HepG2 (cell line): ENCODE data around the gene ESYT1. TPM values are rescaled to one million over a fixed set of nuclear protein-coding genes. Genes with fewer than 3 reads are reported as not detected.
A peak's percentile ranks its signal among the peaks of the same experiment; 100 is the strongest.

Experiments
- ASH2L ChIP-seq: fragments of 300-600, 200-600 bp; sonication (generic); IDR thresholded peaks from 2 replicates; pipeline ENCODE4 v1.7.0; 2017; ENCODE audit warnings: low read depth, mild to moderate bottlenecking, moderate library complexity, mixed read lengths, low read length; ENCODE audit not compliant: insufficient read length
- KDM4B ChIP-seq: sonication (generic); formaldehyde crosslinking; IDR thresholded peaks from 2 replicates; pipeline ENCODE4 v1.4.0; 2020; ENCODE audit warnings: missing genetic modification reagents
- KMT2A ChIP-seq: sonication (generic); formaldehyde crosslinking; IDR thresholded peaks from 2 replicates; pipeline ENCODE4 v1.4.0; 2020; ENCODE audit warnings: missing genetic modification reagents
- NCOA5 ChIP-seq: sonication (generic); formaldehyde crosslinking; IDR thresholded peaks from 2 replicates; pipeline ENCODE4 v1.4.0; 2020; ENCODE audit warnings: missing genetic modification reagents
- PLRG1 ChIP-seq: fragments of 450-650 bp; conservative IDR thresholded peaks from 2 replicates; pipeline ENCODE4 v1.6.1; 2016
- SATB2 ChIP-seq: sonication (generic); formaldehyde crosslinking; IDR thresholded peaks from 2 replicates; pipeline ENCODE4 v1.5.0; 2020; ENCODE audit warnings: missing genetic modification reagents
- TCF7L2 ChIP-seq: IDR thresholded peaks from 2 replicates; pipeline ENCODE4 v1.6.1; 2011; ENCODE audit warnings: mild to moderate bottlenecking, low read depth, low read length, moderate library complexity
- ZC3H4 ChIP-seq: sonication (generic); formaldehyde crosslinking; IDR thresholded peaks from 2 replicates; pipeline ENCODE4 v1.4.0; 2020; ENCODE audit warnings: missing genetic modification reagents, borderline replicate concordance
- ZNF138 ChIP-seq: sonication (generic); formaldehyde crosslinking; IDR thresholded peaks from 2 replicates; pipeline ENCODE4 v1.5.0; 2020; ENCODE audit warnings: mild to moderate bottlenecking, low read depth, missing genetic modification reagents
- ZNF292 ChIP-seq: sonication (generic); formaldehyde crosslinking; IDR thresholded peaks from 2 replicates; pipeline ENCODE4 v1.8.1; 2022; ENCODE audit warnings: mild to moderate bottlenecking, low read depth, missing genetic modification reagents, borderline replicate concordance
- ZNF496 ChIP-seq: sonication (generic); formaldehyde crosslinking; IDR thresholded peaks from 2 replicates; pipeline ENCODE4 v1.8.1; 2023; ENCODE audit warnings: mild to moderate bottlenecking, moderate library complexity, missing genetic modification reagents; ENCODE audit not compliant: insufficient replicate concordance
- ZNF660 ChIP-seq: sonication (generic); formaldehyde crosslinking; IDR thresholded peaks from 2 replicates; pipeline ENCODE4 v1.5.1; 2020; ENCODE audit warnings: mild to moderate bottlenecking, low read depth, missing genetic modification reagents, borderline replicate concordance
- ZNF83 ChIP-seq: sonication (generic); formaldehyde crosslinking; IDR thresholded peaks from 2 replicates; pipeline ENCODE4 v1.4.0; 2020; ENCODE audit warnings: missing genetic modification reagents, mild to moderate bottlenecking, borderline replicate concordance
- polyA plus RNA-seq, 8 experiments: library from polyadenylated mRNA; depleted of rRNA in 3 of 8; stranded (reverse) in 7 of 8; unstranded in 1 of 8; fragments of >200 nt; fragmentation: Illumina TruSeq in 4 of 8; extraction: Trizol in 4 of 8; gene quantifications; 2 replicates each; pipeline versions ENCODE4 v1.2.1 to v1.2.3, GENCODE V29; 2011 to 2016; ENCODE audit warnings: low read depth in 4 of 8, missing spikeins in 1 of 8, mixed read lengths in 1 of 8; ENCODE audit not compliant: insufficient read depth in 1 of 8
- total RNA-seq, 5 experiments: library from RNA; depleted of rRNA; stranded (reverse); fragments of >200 nt; fragmentation: Illumina TruSeq; extraction: Trizol; gene quantifications; 2 replicates each; pipeline ENCODE4 v1.2.3, GENCODE V29; 2016; ENCODE audit warnings: low read depth in 1 of 5
- TF ChIP-seq, protein P1 (sequence below): sonication (generic); formaldehyde crosslinking; IDR thresholded peaks from 2 replicates; pipeline ENCODE4 v1.9.0; 2021; ENCODE audit warnings: mild to moderate bottlenecking, missing genetic modification reagents
- TF ChIP-seq, protein P2 (sequence below): sonication (generic); formaldehyde crosslinking; IDR thresholded peaks from 2 replicates; pipeline ENCODE4 v1.5.0; 2020; ENCODE audit warnings: mild to moderate bottlenecking, missing genetic modification reagents, moderate library complexity
- TF ChIP-seq, protein P3 (sequence below): sonication (generic); formaldehyde crosslinking; IDR thresholded peaks from 2 replicates; pipeline ENCODE4 v1.5.0; 2020; ENCODE audit warnings: missing genetic modification reagents, mild to moderate bottlenecking, borderline replicate concordance
- TF ChIP-seq, protein P4 (sequence below): IDR thresholded peaks from 2 replicates; pipeline ENCODE4 v1.6.1; 2012; ENCODE audit warnings: low read depth, low read length, improper control_type of control experiment

ESYT1 gene
- total and polyA plus RNA-seq, 2 of the 13 experiments (the other 11 are each of a cell fraction or from before 2014, with no cell fraction given), result 66.9 to 71.0 TPM

DNA sequence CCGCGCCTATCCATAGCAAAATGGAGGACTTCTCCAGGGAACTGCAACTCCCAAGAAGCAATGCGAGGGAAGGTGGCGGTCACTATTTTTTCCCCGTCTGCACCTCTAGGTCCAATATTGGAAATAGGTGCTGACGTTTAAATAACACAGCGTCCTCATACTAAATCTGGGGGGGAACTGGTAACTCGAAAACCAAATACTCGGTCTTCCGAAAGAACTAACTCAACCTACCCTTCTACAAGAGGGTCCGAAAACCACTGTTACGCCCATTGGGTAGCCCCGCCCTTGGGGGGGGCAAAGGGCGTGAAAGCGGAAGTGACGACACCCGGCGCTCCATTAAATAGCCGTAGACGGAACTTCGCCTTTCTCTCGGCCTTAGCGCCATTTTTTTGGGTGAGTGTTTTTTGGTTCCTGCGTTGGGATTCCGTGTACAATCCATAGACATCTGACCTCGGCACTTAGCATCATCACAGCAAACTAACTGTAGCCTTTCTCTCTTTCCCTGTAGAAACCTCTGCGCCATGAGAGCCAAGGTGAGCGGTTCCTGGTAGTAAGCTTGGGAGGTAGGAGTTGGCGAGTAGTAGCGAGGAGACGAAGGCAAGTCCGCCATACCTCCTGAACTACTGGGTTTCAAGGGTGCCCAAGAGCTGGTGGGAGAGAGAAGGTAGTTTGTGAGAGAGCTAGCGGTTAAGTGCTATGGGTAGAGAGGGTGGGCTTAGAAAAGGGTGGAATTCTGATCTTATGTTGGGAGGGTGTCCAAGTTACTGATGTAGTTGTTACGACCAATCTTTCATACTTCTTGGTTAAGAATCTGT is 11.6 kb upstream of the ESYT1 start, which contains the start of gene RPL41 (continued):
- 0 out of 2 replicates have a peak, but pooled peaks have one; percentile 66 for TF ChIP-seq ZNF138 (CRISPR knock-in tag)
- TF ChIP-seq, protein P1, sequence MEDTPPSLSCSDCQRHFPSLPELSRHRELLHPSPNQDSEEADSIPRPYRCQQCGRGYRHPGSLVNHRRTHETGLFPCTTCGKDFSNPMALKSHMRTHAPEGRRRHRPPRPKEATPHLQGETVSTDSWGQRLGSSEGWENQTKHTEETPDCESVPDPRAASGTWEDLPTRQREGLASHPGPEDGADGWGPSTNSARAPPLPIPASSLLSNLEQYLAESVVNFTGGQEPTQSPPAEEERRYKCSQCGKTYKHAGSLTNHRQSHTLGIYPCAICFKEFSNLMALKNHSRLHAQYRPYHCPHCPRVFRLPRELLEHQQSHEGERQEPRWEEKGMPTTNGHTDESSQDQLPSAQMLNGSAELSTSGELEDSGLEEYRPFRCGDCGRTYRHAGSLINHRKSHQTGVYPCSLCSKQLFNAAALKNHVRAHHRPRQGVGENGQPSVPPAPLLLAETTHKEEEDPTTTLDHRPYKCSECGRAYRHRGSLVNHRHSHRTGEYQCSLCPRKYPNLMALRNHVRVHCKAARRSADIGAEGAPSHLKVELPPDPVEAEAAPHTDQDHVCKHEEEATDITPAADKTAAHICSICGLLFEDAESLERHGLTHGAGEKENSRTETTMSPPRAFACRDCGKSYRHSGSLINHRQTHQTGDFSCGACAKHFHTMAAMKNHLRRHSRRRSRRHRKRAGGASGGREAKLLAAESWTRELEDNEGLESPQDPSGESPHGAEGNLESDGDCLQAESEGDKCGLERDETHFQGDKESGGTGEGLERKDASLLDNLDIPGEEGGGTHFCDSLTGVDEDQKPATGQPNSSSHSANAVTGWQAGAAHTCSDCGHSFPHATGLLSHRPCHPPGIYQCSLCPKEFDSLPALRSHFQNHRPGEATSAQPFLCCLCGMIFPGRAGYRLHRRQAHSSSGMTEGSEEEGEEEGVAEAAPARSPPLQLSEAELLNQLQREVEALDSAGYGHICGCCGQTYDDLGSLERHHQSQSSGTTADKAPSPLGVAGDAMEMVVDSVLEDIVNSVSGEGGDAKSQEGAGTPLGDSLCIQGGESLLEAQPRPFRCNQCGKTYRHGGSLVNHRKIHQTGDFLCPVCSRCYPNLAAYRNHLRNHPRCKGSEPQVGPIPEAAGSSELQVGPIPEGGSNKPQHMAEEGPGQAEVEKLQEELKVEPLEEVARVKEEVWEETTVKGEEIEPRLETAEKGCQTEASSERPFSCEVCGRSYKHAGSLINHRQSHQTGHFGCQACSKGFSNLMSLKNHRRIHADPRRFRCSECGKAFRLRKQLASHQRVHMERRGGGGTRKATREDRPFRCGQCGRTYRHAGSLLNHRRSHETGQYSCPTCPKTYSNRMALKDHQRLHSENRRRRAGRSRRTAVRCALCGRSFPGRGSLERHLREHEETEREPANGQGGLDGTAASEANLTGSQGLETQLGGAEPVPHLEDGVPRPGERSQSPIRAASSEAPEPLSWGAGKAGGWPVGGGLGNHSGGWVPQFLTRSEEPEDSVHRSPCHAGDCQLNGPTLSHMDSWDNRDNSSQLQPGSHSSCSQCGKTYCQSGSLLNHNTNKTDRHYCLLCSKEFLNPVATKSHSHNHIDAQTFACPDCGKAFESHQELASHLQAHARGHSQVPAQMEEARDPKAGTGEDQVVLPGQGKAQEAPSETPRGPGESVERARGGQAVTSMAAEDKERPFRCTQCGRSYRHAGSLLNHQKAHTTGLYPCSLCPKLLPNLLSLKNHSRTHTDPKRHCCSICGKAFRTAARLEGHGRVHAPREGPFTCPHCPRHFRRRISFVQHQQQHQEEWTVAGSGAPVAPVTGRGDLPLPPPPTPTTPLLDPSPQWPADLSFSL, result no peak; the same call in 1 of the 2 replicates
- no peak for TF ChIP-seq ZNF292
- no peak for TF ChIP-seq NCOA5 (CRISPR knock-in tag)
- TF ChIP-seq, protein P2, sequence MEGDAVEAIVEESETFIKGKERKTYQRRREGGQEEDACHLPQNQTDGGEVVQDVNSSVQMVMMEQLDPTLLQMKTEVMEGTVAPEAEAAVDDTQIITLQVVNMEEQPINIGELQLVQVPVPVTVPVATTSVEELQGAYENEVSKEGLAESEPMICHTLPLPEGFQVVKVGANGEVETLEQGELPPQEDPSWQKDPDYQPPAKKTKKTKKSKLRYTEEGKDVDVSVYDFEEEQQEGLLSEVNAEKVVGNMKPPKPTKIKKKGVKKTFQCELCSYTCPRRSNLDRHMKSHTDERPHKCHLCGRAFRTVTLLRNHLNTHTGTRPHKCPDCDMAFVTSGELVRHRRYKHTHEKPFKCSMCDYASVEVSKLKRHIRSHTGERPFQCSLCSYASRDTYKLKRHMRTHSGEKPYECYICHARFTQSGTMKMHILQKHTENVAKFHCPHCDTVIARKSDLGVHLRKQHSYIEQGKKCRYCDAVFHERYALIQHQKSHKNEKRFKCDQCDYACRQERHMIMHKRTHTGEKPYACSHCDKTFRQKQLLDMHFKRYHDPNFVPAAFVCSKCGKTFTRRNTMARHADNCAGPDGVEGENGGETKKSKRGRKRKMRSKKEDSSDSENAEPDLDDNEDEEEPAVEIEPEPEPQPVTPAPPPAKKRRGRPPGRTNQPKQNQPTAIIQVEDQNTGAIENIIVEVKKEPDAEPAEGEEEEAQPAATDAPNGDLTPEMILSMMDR (CRISPR knock-in tag), result peak; percentile 17; the same call in 1 of the 2 replicates
- TF ChIP-seq KMT2A (CRISPR knock-in tag), result peak; percentile 37; the same call in 1 of the 2 replicates
- 0 out of 2 replicates have a peak, but pooled peaks have one; percentile 54 for TF ChIP-seq KDM4B (CRISPR knock-in tag)
- TF ChIP-seq ZNF83 (CRISPR knock-in tag), result no peak
- peak; percentile 83 for TF ChIP-seq ASH2L
- no peak for TF ChIP-seq SATB2 (CRISPR knock-in tag)
- TF ChIP-seq ZNF660 (CRISPR knock-in tag), result no peak
- peak; percentile 74; the same call in 1 of the 2 replicates for TF ChIP-seq ZC3H4 (CRISPR knock-in tag)
- TF ChIP-seq, protein P3, sequence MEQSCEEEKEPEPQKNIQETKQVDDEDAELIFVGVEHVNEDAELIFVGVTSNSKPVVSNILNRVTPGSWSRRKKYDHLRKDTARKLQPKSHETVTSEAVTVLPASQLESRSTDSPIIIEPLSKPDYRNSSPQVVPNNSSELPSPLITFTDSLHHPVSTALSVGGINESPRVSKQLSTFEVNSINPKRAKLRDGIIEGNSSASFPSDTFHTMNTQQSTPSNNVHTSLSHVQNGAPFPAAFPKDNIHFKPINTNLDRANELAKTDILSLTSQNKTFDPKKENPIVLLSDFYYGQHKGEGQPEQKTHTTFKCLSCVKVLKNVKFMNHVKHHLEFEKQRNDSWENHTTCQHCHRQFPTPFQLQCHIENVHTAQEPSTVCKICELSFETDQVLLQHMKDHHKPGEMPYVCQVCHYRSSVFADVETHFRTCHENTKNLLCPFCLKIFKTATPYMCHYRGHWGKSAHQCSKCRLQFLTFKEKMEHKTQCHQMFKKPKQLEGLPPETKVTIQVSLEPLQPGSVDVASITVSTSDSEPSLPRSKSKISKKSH, result no peak
- TF ChIP-seq PLRG1, result no peak
- no peak for TF ChIP-seq ZNF496 (CRISPR knock-in tag)
- TF ChIP-seq, protein P4, sequence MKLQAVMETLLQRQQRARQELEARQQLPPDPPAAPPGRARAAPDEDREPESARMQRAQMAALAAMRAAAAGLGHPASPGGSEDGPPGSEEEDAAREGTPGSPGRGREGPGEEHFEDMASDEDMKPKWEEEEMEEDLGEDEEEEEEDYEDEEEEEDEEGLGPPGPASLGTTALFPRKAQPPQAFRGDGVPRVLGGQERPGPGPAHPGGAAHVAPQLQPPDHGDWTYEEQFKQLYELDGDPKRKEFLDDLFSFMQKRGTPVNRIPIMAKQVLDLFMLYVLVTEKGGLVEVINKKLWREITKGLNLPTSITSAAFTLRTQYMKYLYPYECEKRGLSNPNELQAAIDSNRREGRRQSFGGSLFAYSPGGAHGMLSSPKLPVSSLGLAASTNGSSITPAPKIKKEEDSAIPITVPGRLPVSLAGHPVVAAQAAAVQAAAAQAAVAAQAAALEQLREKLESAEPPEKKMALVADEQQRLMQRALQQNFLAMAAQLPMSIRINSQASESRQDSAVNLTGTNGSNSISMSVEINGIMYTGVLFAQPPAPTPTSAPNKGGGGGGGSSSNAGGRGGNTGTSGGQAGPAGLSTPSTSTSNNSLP, result no peak; the same call in 1 of the 2 replicates
- no peak for TF ChIP-seq TCF7L2
